GM18505 (cell line): ENCODE results near the gene STARD8.

Experiments
- ATAC-seq: cut with Tn5 transposase; IDR thresholded peaks from one replicate; pipeline ENCODE4 v1.9.1; 2021; ENCODE audit not compliant: unreplicated experiment
- POLR2A ChIP-seq: IDR thresholded peaks from 4 replicates; pipeline ENCODE4 v1.6.1; 2011; ENCODE audit warnings: borderline replicate concordance; ENCODE audit not compliant: insufficient read depth, insufficient read length; ENCODE audit errors: extremely low read depth

Gene STARD8

GRCh38 chrX:68719904-68720614 lies 72.6 kb downstream of the STARD8 start:
- TF ChIP-seq POLR2A: no peak
- ATAC-seq: no peak

- no peak for ATAC-seq
- no peak for TF ChIP-seq POLR2A
Measured at GRCh38 chrX:68720851-68721250, 73.4 kb downstream of the STARD8 start.

GRCh38 chrX:68721546-68721945 lies 74.1 kb downstream of the STARD8 start:
- ATAC-seq: no peak
- no peak for TF ChIP-seq POLR2A

- ATAC-seq: no peak
- TF ChIP-seq POLR2A: no peak
Measured at GRCh38 chrX:68721991-68722860, 74.8 kb downstream of the STARD8 start.

- no peak for ATAC-seq
- TF ChIP-seq POLR2A: no peak
Measured at GRCh38 chrX:68723491-68724155, 76.2 kb downstream of the STARD8 start.

GRCh38 chrX:68724531-68725020 lies 77.1 kb downstream of the STARD8 start:
- ATAC-seq: no peak
- TF ChIP-seq POLR2A: no peak

- no peak for ATAC-seq
- TF ChIP-seq POLR2A: no peak
Measured at GRCh38 chrX:68725756-68726365, 78.4 kb downstream of the STARD8 start.

- no peak for TF ChIP-seq POLR2A
- ATAC-seq: no peak
Measured at GRCh38 chrX:68726366-68726765, 78.9 kb downstream of the STARD8 start.

- TF ChIP-seq POLR2A: no peak
- no peak for ATAC-seq
Measured at GRCh38 chrX:68727696-68728095, 80.2 kb downstream of the STARD8 start.

- no peak for ATAC-seq
- TF ChIP-seq POLR2A: no peak
Measured at GRCh38 chrX:68728186-68728585, 80.7 kb downstream of the STARD8 start.

- no peak for ATAC-seq
Measured at GRCh38 chrX:68731254-68731653, 83.8 kb downstream of the STARD8 start.

GRCh38 chrX:68732906-68733493 lies 85.5 kb downstream of the STARD8 start:
- no peak for ATAC-seq
- no peak for TF ChIP-seq POLR2A

More at GRCh38 chrX:68731254-68731653, 83.8 kb downstream of the STARD8 start:
- no peak for TF ChIP-seq POLR2A
